Trophoblast cell (in vitro differentiated cells and primary cell): ENCODE results near the gene BMAL1.

Experiments
- DNase-seq, 2 donors: peaks; one replicate each; pipeline ENCODE4 v3.0.0-alpha.2; 2016
- H2AFZ ChIP-seq: 2 replicates; pipeline ENCODE4 v1.6.1; 2013; ENCODE audit warnings: low read length, moderate library complexity, mild to moderate bottlenecking; ENCODE audit not compliant: insufficient read depth, poor library complexity
- H2AK5ac ChIP-seq: 2 replicates; pipeline ENCODE4 v1.6.1; 2013; ENCODE audit warnings: mild to moderate bottlenecking, low read length
- H2BK120ac ChIP-seq: 2 replicates; pipeline ENCODE4 v1.6.1; 2013; ENCODE audit warnings: low read length, mild to moderate bottlenecking, moderate library complexity; ENCODE audit not compliant: insufficient read depth, poor library complexity
- H2BK12ac ChIP-seq: 2 replicates; pipeline ENCODE4 v1.6.1; 2013; ENCODE audit warnings: mild to moderate bottlenecking, low read length, moderate library complexity
- H2BK5ac ChIP-seq: 2 replicates; pipeline ENCODE4 v1.6.1; 2013; ENCODE audit warnings: low read length, low read depth, moderate library complexity, mild to moderate bottlenecking; ENCODE audit not compliant: poor library complexity
- H3K14ac ChIP-seq: 2 replicates; pipeline ENCODE4 v1.6.1; 2013; ENCODE audit warnings: mild to moderate bottlenecking, low read length
- H3K18ac ChIP-seq: 2 replicates; pipeline ENCODE4 v1.6.1; 2013; ENCODE audit warnings: mild to moderate bottlenecking, low read length
- H3K23ac ChIP-seq: 2 replicates; pipeline ENCODE4 v1.6.1; 2013; ENCODE audit warnings: low read length
- H3K27ac ChIP-seq: 2 replicates; pipeline ENCODE4 v1.5.1; 2013; ENCODE audit warnings: low read depth, mild to moderate bottlenecking, inconsistent platforms, low read length, moderate library complexity
- H3K27me3 ChIP-seq: 2 replicates; pipeline ENCODE4 v1.6.1; 2013; ENCODE audit warnings: inconsistent platforms, mild to moderate bottlenecking, low read length, moderate library complexity; ENCODE audit not compliant: insufficient read depth
- H3K36me3 ChIP-seq, 2 experiments: 1 replicate in 1 of 2; 2 replicates in 1 of 2; pipeline ENCODE4 v1.6.1; 2013; ENCODE audit warnings: low read length in 2 of 2, mild to moderate bottlenecking in 2 of 2, moderate library complexity in 1 of 2; ENCODE audit not compliant: insufficient read depth in 2 of 2, control insufficient read depth in 1 of 2
- H3K4ac ChIP-seq: 2 replicates; pipeline ENCODE4 v1.6.1; 2013; ENCODE audit warnings: low read depth, mild to moderate bottlenecking, low read length, moderate library complexity
- H3K4me1 ChIP-seq, 2 experiments: 1 replicate in 1 of 2; 2 replicates in 1 of 2; pipeline ENCODE4 v1.6.1; 2013; ENCODE audit warnings: low read length in 2 of 2, mild to moderate bottlenecking in 2 of 2, moderate library complexity in 1 of 2; ENCODE audit not compliant: insufficient read depth in 2 of 2, control insufficient read depth in 1 of 2
- H3K4me2 ChIP-seq: 2 replicates; pipeline ENCODE4 v1.6.1; 2013; ENCODE audit warnings: inconsistent platforms, mild to moderate bottlenecking, low read length, moderate library complexity
- H3K4me3 ChIP-seq: 2 replicates; pipeline ENCODE4 v1.5.1; 2013; ENCODE audit warnings: mild to moderate bottlenecking, low read depth, low read length, inconsistent platforms
- H3K79me1 ChIP-seq: one replicate; pipeline ENCODE4 v1.6.1; 2013; ENCODE audit warnings: low read length
- H3K79me2 ChIP-seq: 2 replicates; pipeline ENCODE4 v1.6.1; 2013; ENCODE audit warnings: low read length, mild to moderate bottlenecking; ENCODE audit not compliant: control insufficient read depth, insufficient read depth, poor library complexity
- H3K9ac ChIP-seq: 2 replicates; pipeline ENCODE4 v1.6.1; 2013; ENCODE audit warnings: mild to moderate bottlenecking, low read length
- H3K9me3 ChIP-seq: 2 replicates; pipeline ENCODE4 v1.6.1; 2013; ENCODE audit warnings: low read depth, mild to moderate bottlenecking, control low read depth, inconsistent platforms, low read length; ENCODE audit not compliant: insufficient read depth
- H4K12ac ChIP-seq: 2 replicates; pipeline ENCODE4 v1.6.1; 2013; ENCODE audit warnings: low read depth, mild to moderate bottlenecking, low read length, moderate library complexity
- H4K8ac ChIP-seq: 2 replicates; pipeline ENCODE4 v1.6.1; 2013; ENCODE audit warnings: low read depth, mild to moderate bottlenecking, low read length, moderate library complexity
- H4K91ac ChIP-seq: one replicate; pipeline ENCODE4 v1.6.1; 2013; ENCODE audit warnings: low read depth, mild to moderate bottlenecking, low read length, moderate library complexity
- WGBS: extraction: QIAGEN DNeasy Blood & Tissue Kit; methylation state at CpG from one replicate; pipeline ENCODE4 v1.1.7; 2013; ENCODE audit warnings: missing lambda C conversion rate; ENCODE audit not compliant: insufficient read length, insufficient coverage; ENCODE audit errors: extremely low coverage; 5-methylcytosine and 5-hydroxymethylcytosine counted together

Gene BMAL1

GRCh38 chr11:13355191-13355590 is 77.6 kb downstream of the BMAL1 start:
- no peak overlapping the region for H3K27ac ChIP-seq
- no peaks in the 10 kb centered on the region for H3K9me3 ChIP-seq
- H4K91ac ChIP-seq, result no peak overlapping the region
- no CpG with 5 or more reads among the region's 4 CpGs for WGBS
- no peak overlapping the region for H3K18ac ChIP-seq
- H2AK5ac ChIP-seq, result no peak overlapping the region
- no peaks in the 10 kb centered on the region for H3K79me2 ChIP-seq
- H2BK5ac ChIP-seq, result no peak overlapping the region
- no peak overlapping the region for H3K9ac ChIP-seq
- no peak overlapping the region for H4K12ac ChIP-seq
- peaks cover 0 to 3% of the 10 kb centered on the region in 2 experiments for H3K4me1 ChIP-seq
- H4K8ac ChIP-seq, result no peak overlapping the region
- no peaks in the 10 kb centered on the region for H3K27me3 ChIP-seq
- no peak overlapping the region for H2BK120ac ChIP-seq
- H3K14ac ChIP-seq, result no peak overlapping the region
- no peak overlapping the region for H3K23ac ChIP-seq
- H3K36me3 ChIP-seq, result peaks cover 5 to 11% of the 10 kb centered on the region in 2 experiments
- DNase-seq, result peak in 1 of 2 donors; percentile 11
- no peaks in the 10 kb centered on the region for H3K79me1 ChIP-seq
- H3K4me2 ChIP-seq, result no peak overlapping the region
- H3K4ac ChIP-seq, result no peak overlapping the region
- no peak overlapping the region for H3K4me3 ChIP-seq
- H2AFZ ChIP-seq, result no peak overlapping the region
- no peak overlapping the region for H2BK12ac ChIP-seq

- Histone ChIP-seq H3K36me3 (peaks cover 5 to 11% of the 10 kb centered on the region in 2 experiments), H2AK5ac (no peak overlapping the region), H3K9ac (no peak overlapping the region), H3K4me1 (peaks cover 0 to 3% of the 10 kb centered on the region in 2 experiments), H4K8ac (no peak overlapping the region), H3K27me3 (no peaks in the 10 kb centered on the region), H2BK120ac (no peak overlapping the region), H3K9me3 (no peaks in the 10 kb centered on the region), H2BK12ac (no peak overlapping the region), H3K27ac (no peak overlapping the region), H3K18ac (no peak overlapping the region), H4K91ac (no peak overlapping the region), H3K14ac (no peak overlapping the region), H2AFZ (no peak overlapping the region), H3K79me1 (no peaks in the 10 kb centered on the region), H3K23ac (no peak overlapping the region), H3K4me3 (no peak overlapping the region), H2BK5ac (no peak overlapping the region), H3K4me2 (no peak overlapping the region), H3K79me2 (no peaks in the 10 kb centered on the region), H4K12ac (no peak overlapping the region), H3K4ac (no peak overlapping the region)
- WGBS, result no CpG with 5 or more reads among the region's 9 CpGs
- DNase-seq, result no peak
These were observed 79.6 kb downstream of the BMAL1 start for GRCh38 chr11:13357232-13357631.

- no peak overlapping the region for H3K18ac ChIP-seq
- no peak overlapping the region for H2AK5ac ChIP-seq
- no peak overlapping the region for H3K4me3 ChIP-seq
- H2AFZ ChIP-seq, result no peak overlapping the region
- peaks cover 5 to 11% of the 10 kb centered on the region in 2 experiments for H3K36me3 ChIP-seq
- H3K23ac ChIP-seq, result no peak overlapping the region
- H2BK5ac ChIP-seq, result no peak overlapping the region
- H3K79me1 ChIP-seq, result no peaks in the 10 kb centered on the region
- H3K27me3 ChIP-seq, result no peaks in the 10 kb centered on the region
- H3K14ac ChIP-seq, result no peak overlapping the region
- no peak overlapping the region for H4K91ac ChIP-seq
- no CpG with 5 or more reads among the region's 6 CpGs for WGBS
- no peak for DNase-seq
- H4K8ac ChIP-seq, result no peak overlapping the region
- no peak overlapping the region for H3K27ac ChIP-seq
- H3K9ac ChIP-seq, result no peak overlapping the region
- no peaks in the 10 kb centered on the region for H3K79me2 ChIP-seq
- H2BK12ac ChIP-seq, result no peak overlapping the region
- no peak overlapping the region for H2BK120ac ChIP-seq
- peaks cover 0 to 3% of the 10 kb centered on the region in 2 experiments for H3K4me1 ChIP-seq
- no peak overlapping the region for H4K12ac ChIP-seq
- no peak overlapping the region for H3K4me2 ChIP-seq
- no peak overlapping the region for H3K4ac ChIP-seq
- no peaks in the 10 kb centered on the region for H3K9me3 ChIP-seq
These were observed 81.1 kb downstream of the BMAL1 start for GRCh38 chr11:13358596-13359270.

GRCh38 chr11:13362596-13363109 is 85.1 kb downstream of the BMAL1 start:
- H3K4me2 ChIP-seq, result no peak overlapping the region
- H4K91ac ChIP-seq, result no peak overlapping the region
- no CpG with 5 or more reads among the region's 9 CpGs for WGBS
- H3K23ac ChIP-seq, result no peak overlapping the region
- peaks cover 2 to 7% of the 10 kb centered on the region in 2 experiments for H3K4me1 ChIP-seq
- H2BK120ac ChIP-seq, result no peak overlapping the region
- H4K12ac ChIP-seq, result no peak overlapping the region
- no peak overlapping the region for H4K8ac ChIP-seq
- peaks cover 2 to 3% of the 10 kb centered on the region in 2 experiments for H3K36me3 ChIP-seq
- H3K9ac ChIP-seq, result no peak overlapping the region
- no peaks in the 10 kb centered on the region for H3K9me3 ChIP-seq
- H3K14ac ChIP-seq, result no peak overlapping the region
- no peak overlapping the region for H2BK5ac ChIP-seq
- no peaks in the 10 kb centered on the region for H3K79me2 ChIP-seq
- no peaks in the 10 kb centered on the region for H3K79me1 ChIP-seq
- DNase-seq, result no peak
- no peak overlapping the region for H2AFZ ChIP-seq
- H3K4ac ChIP-seq, result no peak overlapping the region
- no peak overlapping the region for H3K4me3 ChIP-seq
- no peak overlapping the region for H2AK5ac ChIP-seq
- no peak overlapping the region for H2BK12ac ChIP-seq
- no peak overlapping the region for H3K18ac ChIP-seq
- H3K27ac ChIP-seq, result no peak overlapping the region
- no peaks in the 10 kb centered on the region for H3K27me3 ChIP-seq
